ENCODE results near the gene DNAH7.
"Not testable (repeated sequence)": the region's sequence is repeated elsewhere in the genome, so short reads cannot be mapped to it uniquely, and the experiment has no call there.

DNAH7 gene

DNA sequence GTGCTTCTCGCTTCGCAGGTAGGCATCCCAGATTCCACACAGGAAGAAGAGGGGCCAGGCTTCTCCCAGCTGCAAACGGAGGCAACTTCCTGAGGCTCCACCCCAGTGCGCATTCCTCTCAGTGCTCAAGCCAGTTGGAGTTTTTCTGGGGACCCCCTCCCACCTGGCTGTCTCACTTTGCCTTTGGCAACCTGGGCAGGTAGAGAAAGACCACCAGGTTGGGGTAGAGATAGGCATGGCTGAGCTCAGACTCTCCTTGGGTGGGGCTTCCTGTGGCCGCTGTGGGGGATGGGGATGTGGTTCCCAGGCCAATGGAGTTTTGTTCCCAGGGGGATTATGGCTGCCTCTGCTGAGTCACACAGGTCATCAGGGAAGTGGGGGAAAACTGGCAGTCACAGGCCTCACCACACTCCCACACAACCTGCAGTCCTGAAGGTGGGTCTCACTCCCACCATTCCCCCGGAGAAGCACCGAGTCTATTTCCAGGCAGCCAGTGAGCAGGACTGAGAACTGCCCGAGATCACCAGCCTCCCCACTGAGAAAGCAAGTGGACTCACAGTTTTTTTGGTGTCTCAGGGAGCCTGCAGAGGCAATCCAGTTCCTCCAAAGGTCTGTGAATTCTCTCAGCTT is 373.5 kb downstream of the DNAH7 start:
- no peaks in the 10 kb centered on the region for H3K9me3 ChIP-seq (ENCODE audit: control insufficient read depth, insufficient read depth, low read length)
- H3K4me1 ChIP-seq (ENCODE audit: control insufficient read depth, insufficient read depth, low read length): peaks cover 29% of the 10 kb centered on the region
- H3K4me3 ChIP-seq (ENCODE audit: low read depth, low read length): no peak overlapping the region
- H3K27ac ChIP-seq (ENCODE audit: low read depth, low read length): peak overlapping the region; percentile 82
- H3K9ac ChIP-seq (ENCODE audit: low read depth, low read length): peak overlapping the region; percentile 53
- H3K36me3 ChIP-seq (ENCODE audit: control insufficient read depth, insufficient read depth, low read length): peaks cover 3% of the 10 kb centered on the region; the same call in 1 of the 2 replicates
- H3K27me3 ChIP-seq (ENCODE audit: control insufficient read depth, insufficient read depth, low read length): no peaks in the 10 kb centered on the region

DNA sequence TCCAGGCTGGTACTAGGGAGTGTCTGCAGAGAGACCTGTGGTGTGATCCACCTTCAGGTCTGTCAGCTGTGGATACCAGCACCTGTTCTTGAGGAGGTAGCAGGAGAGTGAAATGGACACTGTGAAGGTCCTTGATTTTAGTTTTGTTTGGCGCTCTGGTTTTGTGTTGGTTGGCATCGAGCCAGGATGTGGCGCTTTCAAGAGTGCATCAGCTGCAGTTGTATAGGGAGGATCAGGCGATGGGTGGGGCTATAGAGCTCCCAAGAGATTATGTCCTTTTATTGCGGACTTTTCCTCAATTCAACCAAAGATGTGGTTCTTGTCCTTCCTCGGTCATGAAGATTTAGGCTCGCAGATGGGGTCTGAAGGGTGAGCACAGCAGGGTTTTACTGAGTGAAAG is 374.1 kb downstream of the DNAH7 start:
- Histone ChIP-seq H3K4me3 (ENCODE audit: low read depth, low read length) (no peak overlapping the region), H3K36me3 (ENCODE audit: control insufficient read depth, insufficient read depth, low read length) (peaks cover 7% of the 10 kb centered on the region; the same call in 1 of the 2 replicates), H3K9me3 (ENCODE audit: control insufficient read depth, insufficient read depth, low read length) (no peaks in the 10 kb centered on the region), H3K9ac (ENCODE audit: low read depth, low read length) (0 out of 2 replicates have a peak overlapping the region, but pooled peaks have one; percentile 53), H3K27ac (ENCODE audit: low read depth, low read length) (peak overlapping the region; percentile 82), H3K4me1 (ENCODE audit: control insufficient read depth, insufficient read depth, low read length) (peaks cover 24% of the 10 kb centered on the region), H3K27me3 (ENCODE audit: control insufficient read depth, insufficient read depth, low read length) (no peaks in the 10 kb centered on the region)

DNA sequence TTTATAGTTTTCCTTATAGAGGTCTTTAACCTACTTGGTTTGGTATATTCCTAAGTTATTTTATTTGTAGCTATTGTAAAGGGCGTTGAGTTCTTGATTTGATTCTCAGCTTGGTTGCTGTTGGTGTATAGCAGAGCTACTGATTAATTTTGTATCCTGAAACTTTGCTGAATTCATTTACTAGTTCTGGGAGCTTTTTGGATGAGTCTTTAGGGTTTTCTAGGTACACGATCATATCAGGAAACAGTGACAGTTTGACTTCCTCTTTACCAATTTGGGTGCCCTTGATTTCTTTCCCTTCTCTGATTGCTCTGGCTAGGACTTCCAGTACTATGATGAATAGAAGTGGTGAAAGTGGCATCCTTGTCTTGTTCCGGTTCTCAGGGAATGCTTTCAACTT is 376.1 kb downstream of the DNAH7 start:
- not testable (repeated sequence) for H3K36me3 ChIP-seq (ENCODE audit: control insufficient read depth, insufficient read depth, low read length); H3K27me3 ChIP-seq (ENCODE audit: control insufficient read depth, insufficient read depth, low read length); H3K9me3 ChIP-seq (ENCODE audit: control insufficient read depth, insufficient read depth, low read length); H3K9ac ChIP-seq (ENCODE audit: low read depth, low read length); H3K27ac ChIP-seq (ENCODE audit: low read depth, low read length); H3K4me3 ChIP-seq (ENCODE audit: low read depth, low read length)
- peaks cover 29% of the 10 kb centered on the region for H3K4me1 ChIP-seq (ENCODE audit: control insufficient read depth, insufficient read depth, low read length)

Measured in HUES48 (cell line).